SU-DHL-6 (cell line): ENCODE measurements around the gene MPRIP.

Source experiments
- CTCF ChIP-seq: fragments of 200-600 bp; sonication (generic); IDR thresholded peaks from one replicate; pipeline ENCODE4 v1.5.1; 2017; ENCODE audit warnings: antibody characterized with exemption, mild to moderate bottlenecking, low read length, moderate library complexity; ENCODE audit not compliant: insufficient read depth, poor library complexity, severe bottlenecking
- EZH2phosphoT487 ChIP-seq: fragments of 200-600 bp; sonication (generic), shearing (Covaris generic); conservative IDR thresholded peaks from 2 replicates; pipeline ENCODE4 v1.6.1; 2018; ENCODE audit warnings: mild to moderate bottlenecking, antibody characterized with exemption, low read length, moderate library complexity, mixed read lengths

- TF ChIP-seq CTCF, result no peak
- TF ChIP-seq EZH2phosphoT487, result no peak
Observed at GRCh38 chr17:17165666-17166308, 123.5 kb downstream of the MPRIP start.
